CD4-positive, CD25-positive, alpha-beta regulatory T cell (primary cell): ENCODE data around the gene PITX2. TPM values are rescaled to one million over a fixed set of nuclear protein-coding genes. Genes with fewer than 3 reads are reported as not detected.
A peak's percentile ranks its signal among the peaks of the same experiment; 100 is the strongest.

Experiments used
- ATAC-seq, 2 donors: fragments of 150-1000 bp; cut with Tn5 transposase; one replicate each; pipeline ENCODE4 v1.10.0; 2021; ENCODE audit warnings: low read depth in 2 of 2, moderate number of reproducible peaks in 2 of 2, moderate library complexity in 1 of 2
- DNase-seq, 3 donors: peaks; one replicate each; pipeline versions ENCODE4 v3.0.0 to v3.0.0-alpha.2; 2012 to 2022; ENCODE audit warnings: mixed read lengths in 1 of 3
- H3K27ac ChIP-seq: one replicate; pipeline ENCODE4 v1.7.0; 2013; ENCODE audit warnings: mild to moderate bottlenecking, low read length; ENCODE audit not compliant: insufficient read depth, poor library complexity, severe bottlenecking
- H3K27me3 ChIP-seq: one replicate; pipeline ENCODE4 v1.7.0; 2013; ENCODE audit warnings: low read length; ENCODE audit not compliant: control insufficient read depth, insufficient read depth
- H3K36me3 ChIP-seq: one replicate; pipeline ENCODE4 v1.7.0; 2013; ENCODE audit warnings: mild to moderate bottlenecking, low read length, moderate library complexity; ENCODE audit not compliant: control insufficient read depth, insufficient read depth
- H3K4me1 ChIP-seq: 2 replicates; pipeline ENCODE4 v1.7.0; 2013; ENCODE audit warnings: mild to moderate bottlenecking, low read length; ENCODE audit not compliant: insufficient read depth, control insufficient read depth, poor library complexity, severe bottlenecking
- H3K4me3 ChIP-seq: one replicate; pipeline ENCODE4 v1.7.0; 2013; ENCODE audit warnings: low read depth, mild to moderate bottlenecking, low read length, moderate library complexity
- H3K9me3 ChIP-seq, 2 experiments: 1 replicate in 1 of 2; 2 replicates in 1 of 2; pipeline ENCODE4 v1.7.0; 2013; ENCODE audit warnings: low read length in 2 of 2, mild to moderate bottlenecking in 1 of 2, moderate library complexity in 1 of 2; ENCODE audit not compliant: control insufficient read depth in 2 of 2
- H3K27ac Mint-ChIP-seq, 3 donors: one replicate each; pipeline ENCODE4 v1.8.0; 2020 to 2022; ENCODE audit warnings: mild to moderate bottlenecking in 3 of 3, mixed read lengths in 3 of 3, moderate library complexity in 2 of 3
- H3K27me3 Mint-ChIP-seq: one replicate; pipeline ENCODE4 v1.8.0; 2022; ENCODE audit warnings: mild to moderate bottlenecking, mixed read lengths
- H3K36me3 Mint-ChIP-seq: one replicate; pipeline ENCODE4 v1.8.0; 2020; ENCODE audit warnings: mixed read lengths
- H3K4me1 Mint-ChIP-seq, 4 donors: one replicate each; pipeline ENCODE4 v1.8.0; 2020 to 2022; ENCODE audit warnings: mixed read lengths in 4 of 4, mild to moderate bottlenecking in 1 of 4
- H3K4me3 Mint-ChIP-seq, 4 donors: one replicate each; pipeline ENCODE4 v1.8.0; 2020 to 2022; ENCODE audit warnings: mild to moderate bottlenecking in 4 of 4, mixed read lengths in 4 of 4, moderate library complexity in 3 of 4
- H3K9me3 Mint-ChIP-seq, 7 donors: one replicate each; pipeline ENCODE4 v1.8.0; 2020 to 2022; ENCODE audit warnings: mixed read lengths in 7 of 7, mild to moderate bottlenecking in 3 of 7, moderate library complexity in 2 of 7
- polyA plus RNA-seq, 4 donors: library from polyadenylated mRNA; unstranded; fragments of 300-500 nt; fragmentation: Illumina TruSeq; gene quantifications; one replicate each; pipeline ENCODE4 v1.2.3, GENCODE V29; 2021
- total RNA-seq: library from RNA; stranded (reverse); gene quantifications from one replicate; pipeline ENCODE4 v1.2.3, GENCODE V29; 2022

Gene PITX2
- total and polyA plus RNA-seq, 5 donors from 2014 or later: not detected

- Histone ChIP-seq H3K27ac (no peak overlapping the region), H3K9me3 (peaks cover 0 to 4% of the 10 kb centered on the region in 2 experiments), H3K27me3 (peaks cover 36% of the 10 kb centered on the region), H3K4me3 (no peak overlapping the region), H3K36me3 (no peaks in the 10 kb centered on the region), H3K4me1 (no peaks in the 10 kb centered on the region)
- ATAC-seq: no peak
- Mint-ChIP-seq H3K27ac (no peak overlapping the region), H3K9me3 (peaks cover 0 to 26% (median 4%) of the 10 kb centered on the region in 7 donors), H3K4me3 (peak overlapping the region in 1 of 4 donors; percentile 16), H3K4me1 (peaks cover 6 to 34% (median 16%) of the 10 kb centered on the region in 4 donors), H3K27me3 (peaks cover 96% of the 10 kb centered on the region), H3K36me3 (no peaks in the 10 kb centered on the region)
- no peak for DNase-seq
Observed at GRCh38 chr4:110624904-110625494, 2.1 kb upstream of the PITX2 start.

- no peak for ATAC-seq
- Histone ChIP-seq H3K4me1 (no peaks in the 10 kb centered on the region), H3K36me3 (no peaks in the 10 kb centered on the region), H3K4me3 (no peak overlapping the region), H3K27me3 (peaks cover 34% of the 10 kb centered on the region), H3K27ac (no peak overlapping the region), H3K9me3 (peaks cover 0 to 4% of the 10 kb centered on the region in 2 experiments)
- Mint-ChIP-seq H3K27me3 (peaks cover 96% of the 10 kb centered on the region), H3K4me1 (peaks cover 6 to 40% (median 18%) of the 10 kb centered on the region in 4 donors), H3K36me3 (no peaks in the 10 kb centered on the region), H3K9me3 (peaks cover 0 to 28% (median 4%) of the 10 kb centered on the region in 7 donors), H3K27ac (no peak overlapping the region), H3K4me3 (no peak overlapping the region)
- no peak for DNase-seq
Observed at GRCh38 chr4:110624398-110624780, 1.5 kb upstream of the PITX2 start.

- no peaks in the 10 kb centered on the region for H3K4me1 ChIP-seq
- H3K4me3 ChIP-seq: no peak overlapping the region
- H3K27ac ChIP-seq: no peak overlapping the region
- H3K27ac Mint-ChIP-seq: no peak overlapping the region
- ATAC-seq (no peak), DNase-seq (no peak)
- H3K36me3 Mint-ChIP-seq: no peaks in the 10 kb centered on the region
- peaks cover 0 to 4% of the 10 kb centered on the region in 2 experiments for H3K9me3 ChIP-seq
- peaks cover 34% of the 10 kb centered on the region for H3K27me3 ChIP-seq
- no peaks in the 10 kb centered on the region for H3K36me3 ChIP-seq
- peaks cover 0 to 26% (median 4%) of the 10 kb centered on the region in 7 donors for H3K9me3 Mint-ChIP-seq
- H3K4me3 Mint-ChIP-seq: peak overlapping the region; percentile 27 to 68 (median 58)
- H3K4me1 Mint-ChIP-seq: peaks cover 6 to 40% (median 18%) of the 10 kb centered on the region in 4 donors
- peaks cover 96% of the 10 kb centered on the region for H3K27me3 Mint-ChIP-seq
Observed at GRCh38 chr4:110623718-110624397, 981 bp upstream of the PITX2 start.

- no peak overlapping the region for H3K27ac Mint-ChIP-seq
- ATAC-seq: no peak
- DNase-seq: no peak
- peaks cover 6 to 50% (median 20%) of the 10 kb centered on the region in 4 donors for H3K4me1 Mint-ChIP-seq
- peaks cover 0 to 17% (median 4%) of the 10 kb centered on the region in 7 donors for H3K9me3 Mint-ChIP-seq
- peaks cover 96% of the 10 kb centered on the region for H3K27me3 Mint-ChIP-seq
- peak overlapping the region; percentile 38 to 70 (median 65) for H3K4me3 Mint-ChIP-seq
- no peaks in the 10 kb centered on the region for H3K36me3 Mint-ChIP-seq
- no peak overlapping the region for H3K4me3 ChIP-seq
- no peaks in the 10 kb centered on the region for H3K4me1 ChIP-seq
- H3K9me3 ChIP-seq: peaks cover 0 to 4% of the 10 kb centered on the region in 2 experiments
- peaks cover 36% of the 10 kb centered on the region for H3K27me3 ChIP-seq
- H3K27ac ChIP-seq: no peak overlapping the region
- H3K36me3 ChIP-seq: no peaks in the 10 kb centered on the region
Observed at GRCh38 chr4:110621839-110622751, 782 bp downstream of the PITX2 start.

GRCh38 chr4:110621328-110621812 lies 1.5 kb downstream of the PITX2 start:
- H3K27me3 ChIP-seq: peaks cover 41% of the 10 kb centered on the region
- peaks cover 6 to 52% (median 20%) of the 10 kb centered on the region in 4 donors for H3K4me1 Mint-ChIP-seq
- H3K9me3 ChIP-seq: peaks cover 0 to 4% of the 10 kb centered on the region in 2 experiments

GRCh38 chr4:110620691-110621327 lies 2.1 kb downstream of the PITX2 start:
- H3K4me3 ChIP-seq: no peak overlapping the region
- DNase-seq: peak in 1 of 3 donors; percentile 27
- H3K27me3 ChIP-seq: peaks cover 36% of the 10 kb centered on the region
- Mint-ChIP-seq H3K4me1 (peaks cover 6 to 58% (median 20%) of the 10 kb centered on the region in 4 donors), H3K27ac (no peak overlapping the region), H3K9me3 (peaks cover 0 to 11% (median 4%) of the 10 kb centered on the region in 7 donors), H3K27me3 (peaks cover 99% of the 10 kb centered on the region), H3K4me3 (peak overlapping the region in 1 of 4 donors; percentile 48), H3K36me3 (no peaks in the 10 kb centered on the region)
- ATAC-seq: no peak
- peaks cover 0 to 4% of the 10 kb centered on the region in 2 experiments for H3K9me3 ChIP-seq
- no peak overlapping the region for H3K27ac ChIP-seq
- H3K36me3 ChIP-seq: no peaks in the 10 kb centered on the region
- no peaks in the 10 kb centered on the region for H3K4me1 ChIP-seq

More at GRCh38 chr4:110621328-110621812, 1.5 kb downstream of the PITX2 start:
- no peak overlapping the region for H3K4me3 ChIP-seq
- no peaks in the 10 kb centered on the region for H3K36me3 ChIP-seq
- Mint-ChIP-seq H3K27ac (no peak overlapping the region), H3K27me3 (peaks cover 99% of the 10 kb centered on the region), H3K36me3 (no peaks in the 10 kb centered on the region), H3K9me3 (peaks cover 0 to 14% (median 4%) of the 10 kb centered on the region in 7 donors), H3K4me3 (peak overlapping the region in 3 of 4 donors; percentile 21 to 70 (median 38))
- DNase-seq (no peak), ATAC-seq (no peak)
- no peaks in the 10 kb centered on the region for H3K4me1 ChIP-seq
- no peak overlapping the region for H3K27ac ChIP-seq

GRCh38 chr4:110620322-110620690 lies 2.6 kb downstream of the PITX2 start:
- Mint-ChIP-seq H3K36me3 (no peaks in the 10 kb centered on the region), H3K27me3 (peaks cover 99% of the 10 kb centered on the region), H3K27ac (no peak overlapping the region), H3K4me3 (peak overlapping the region in 1 of 4 donors; percentile 13), H3K9me3 (peaks cover 0 to 11% (median 4%) of the 10 kb centered on the region in 7 donors), H3K4me1 (peaks cover 6 to 61% (median 20%) of the 10 kb centered on the region in 4 donors)
- Histone ChIP-seq H3K27me3 (peaks cover 38% of the 10 kb centered on the region), H3K4me1 (no peaks in the 10 kb centered on the region), H3K36me3 (no peaks in the 10 kb centered on the region), H3K4me3 (no peak overlapping the region), H3K9me3 (peaks cover 0 to 4% of the 10 kb centered on the region in 2 experiments), H3K27ac (no peak overlapping the region)
- DNase-seq: no peak
- ATAC-seq: no peak
